Lung (tissue), 12 donors: ENCODE data around the gene EXOC4. TPM values are rescaled to one million over a fixed set of nuclear protein-coding genes. Genes with fewer than 3 reads are reported as not detected.

ENCODE experiments used
- ATAC-seq: fragments of 200-7000 bp; cut with Tn5 transposase; one replicate; pipeline ENCODE4 v1.9.1; 2020; ENCODE audit warnings: moderate number of reproducible peaks; ENCODE audit not compliant: insufficient read depth, low FRiP score
- DNase-seq, 3 donors: peaks; one replicate each; pipeline ENCODE4 v3.0.0-alpha.2; 2013 to 2017
- H3K27ac ChIP-seq, 2 donors: one replicate each; pipeline ENCODE4 v1.5.1; 2013; ENCODE audit warnings: mild to moderate bottlenecking in 2 of 2, moderate library complexity in 2 of 2, control low read depth in 1 of 2, inconsistent platforms in 1 of 2, low read depth in 1 of 2, low read length in 1 of 2
- H3K27me3 ChIP-seq, 3 donors: one replicate each; pipeline ENCODE4 v1.5.1; 2013; ENCODE audit warnings: low read length in 2 of 3; ENCODE audit not compliant: control insufficient read depth in 3 of 3, insufficient read depth in 3 of 3
- H3K36me3 ChIP-seq, 4 donors: one replicate each; pipeline ENCODE4 v1.5.1; 2013; ENCODE audit warnings: low read length in 4 of 4, mild to moderate bottlenecking in 1 of 4, moderate library complexity in 1 of 4; ENCODE audit not compliant: control insufficient read depth in 4 of 4, insufficient read depth in 4 of 4
- H3K4me1 ChIP-seq, 5 donors: one replicate each; pipeline ENCODE4 v1.5.1; 2013; ENCODE audit warnings: low read length in 5 of 5, mild to moderate bottlenecking in 2 of 5, moderate library complexity in 1 of 5; ENCODE audit not compliant: control insufficient read depth in 5 of 5, insufficient read depth in 5 of 5
- H3K4me3 ChIP-seq: one replicate; pipeline ENCODE4 v1.5.1; 2013; ENCODE audit warnings: mild to moderate bottlenecking, control low read depth, moderate library complexity
- H3K9ac ChIP-seq, 2 donors: one replicate each; pipeline ENCODE4 v1.5.1; 2013; ENCODE audit warnings: low read length in 2 of 2, control low read depth in 1 of 2; ENCODE audit not compliant: insufficient read depth in 1 of 2
- H3K9me3 ChIP-seq, 4 donors: one replicate each; pipeline ENCODE4 v1.5.1; 2013; ENCODE audit warnings: low read length in 3 of 4, mild to moderate bottlenecking in 1 of 4, moderate library complexity in 1 of 4; ENCODE audit not compliant: control insufficient read depth in 4 of 4, insufficient read depth in 3 of 4
- WGBS, 2 donors: extraction: QIAGEN DNeasy Blood & Tissue Kit; methylation state at CpG; one replicate each; pipeline ENCODE4 v1.1.7; 2013; 5-methylcytosine and 5-hydroxymethylcytosine counted together
- polyA plus RNA-seq, 2 donors: library from polyadenylated mRNA; stranded (reverse); fragments of 200-250 nt; gene quantifications; one replicate each; pipeline ENCODE4 v1.2.1, GENCODE V29; 2013
- total RNA-seq, 2 donors: library from RNA; depleted of rRNA in 1 of 2; stranded (reverse); fragments of >200 nt in 1 of 2; gene quantifications; one replicate each; pipeline ENCODE4 v1.2.1, GENCODE V29; 2014 to 2021
- TF ChIP-seq, protein P1 (sequence below): IDR thresholded peaks from 2 replicates; pipeline ENCODE4 v1.5.1; 2012; ENCODE audit warnings: mild to moderate bottlenecking; ENCODE audit errors: control extremely low read depth, extremely low read depth
- donor health status: control.
- donor health status: control.
- donor health status: Bipolar disorder and iron deficiency.
- donor health status: healthy.
- donor health status: DM: yes; HTN: yes; CAD: no.

EXOC4 gene
- total and polyA plus RNA-seq, 4 donors: 10.3 to 232 (median 47.4) TPM

DNA sequence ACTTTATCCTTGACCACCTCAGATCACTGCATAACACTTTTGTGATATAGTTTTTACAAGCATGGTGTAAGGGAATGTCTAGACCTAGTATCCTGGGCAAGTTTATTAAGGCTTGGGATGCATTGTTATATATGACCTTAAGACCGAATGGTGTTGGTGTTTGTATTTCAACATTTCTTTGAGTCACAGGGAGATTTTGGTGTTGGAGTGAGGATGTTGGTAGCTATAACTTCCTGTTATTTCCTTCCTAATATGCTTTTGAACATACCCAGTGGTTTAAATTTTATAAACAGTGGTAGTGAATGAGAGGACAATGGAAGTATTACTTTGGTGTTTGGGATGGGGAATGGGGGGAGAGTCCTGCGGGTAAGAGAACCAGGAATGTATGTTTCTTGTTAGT lies 2.6 kb downstream of the EXOC4 start:
- Histone ChIP-seq H3K4me3 (no peak overlapping the region), H3K27ac (no peak overlapping the region), H3K36me3 (no peaks in the 10 kb centered on the region), H3K9ac (no peak overlapping the region), H3K4me1 (peaks cover 0 to 14% (median 9%) of the 10 kb centered on the region in 5 donors), H3K9me3 (no peaks in the 10 kb centered on the region), H3K27me3 (no peaks in the 10 kb centered on the region)
- DNase-seq (no peak), ATAC-seq (no peak)
- WGBS, 2 donors: 38 to 61% methylated on average over 2 of the region's 2 CpGs
- TF ChIP-seq, protein P1, sequence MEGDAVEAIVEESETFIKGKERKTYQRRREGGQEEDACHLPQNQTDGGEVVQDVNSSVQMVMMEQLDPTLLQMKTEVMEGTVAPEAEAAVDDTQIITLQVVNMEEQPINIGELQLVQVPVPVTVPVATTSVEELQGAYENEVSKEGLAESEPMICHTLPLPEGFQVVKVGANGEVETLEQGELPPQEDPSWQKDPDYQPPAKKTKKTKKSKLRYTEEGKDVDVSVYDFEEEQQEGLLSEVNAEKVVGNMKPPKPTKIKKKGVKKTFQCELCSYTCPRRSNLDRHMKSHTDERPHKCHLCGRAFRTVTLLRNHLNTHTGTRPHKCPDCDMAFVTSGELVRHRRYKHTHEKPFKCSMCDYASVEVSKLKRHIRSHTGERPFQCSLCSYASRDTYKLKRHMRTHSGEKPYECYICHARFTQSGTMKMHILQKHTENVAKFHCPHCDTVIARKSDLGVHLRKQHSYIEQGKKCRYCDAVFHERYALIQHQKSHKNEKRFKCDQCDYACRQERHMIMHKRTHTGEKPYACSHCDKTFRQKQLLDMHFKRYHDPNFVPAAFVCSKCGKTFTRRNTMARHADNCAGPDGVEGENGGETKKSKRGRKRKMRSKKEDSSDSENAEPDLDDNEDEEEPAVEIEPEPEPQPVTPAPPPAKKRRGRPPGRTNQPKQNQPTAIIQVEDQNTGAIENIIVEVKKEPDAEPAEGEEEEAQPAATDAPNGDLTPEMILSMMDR: no peak

DNA sequence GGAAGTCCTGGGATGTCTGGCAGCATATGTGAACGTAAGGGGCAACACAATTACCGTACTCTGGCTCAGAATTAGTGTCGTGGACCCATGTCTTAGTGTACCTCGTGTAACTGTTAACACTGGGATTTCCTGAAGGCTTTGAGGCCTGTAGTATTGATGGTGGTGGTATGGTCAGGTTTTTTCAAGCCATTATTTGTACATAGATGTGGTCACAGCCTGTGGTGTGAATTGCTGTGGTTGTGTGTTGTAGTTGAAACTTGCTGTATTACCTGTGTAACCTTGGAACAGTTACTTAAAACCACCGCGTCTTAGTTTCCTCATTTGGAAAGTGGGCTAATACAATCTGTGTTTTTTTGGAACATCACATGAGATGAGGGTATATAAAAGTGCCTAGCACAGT lies 5.3 kb downstream of the EXOC4 start:
- no peaks in the 10 kb centered on the region for H3K9me3 ChIP-seq
- WGBS, 2 donors: 66 to 84% methylated on average over 6 of the region's 6 CpGs
- no peaks in the 10 kb centered on the region for H3K27me3 ChIP-seq
- no peaks in the 10 kb centered on the region for H3K36me3 ChIP-seq
- no peak overlapping the region for H3K27ac ChIP-seq
- no peak overlapping the region for H3K4me3 ChIP-seq
- TF ChIP-seq, protein P1: no peak
- H3K4me1 ChIP-seq: peaks cover 0 to 14% (median 9%) of the 10 kb centered on the region in 5 donors
- H3K9ac ChIP-seq: no peak overlapping the region
- ATAC-seq (no peak), DNase-seq (no peak)

DNA sequence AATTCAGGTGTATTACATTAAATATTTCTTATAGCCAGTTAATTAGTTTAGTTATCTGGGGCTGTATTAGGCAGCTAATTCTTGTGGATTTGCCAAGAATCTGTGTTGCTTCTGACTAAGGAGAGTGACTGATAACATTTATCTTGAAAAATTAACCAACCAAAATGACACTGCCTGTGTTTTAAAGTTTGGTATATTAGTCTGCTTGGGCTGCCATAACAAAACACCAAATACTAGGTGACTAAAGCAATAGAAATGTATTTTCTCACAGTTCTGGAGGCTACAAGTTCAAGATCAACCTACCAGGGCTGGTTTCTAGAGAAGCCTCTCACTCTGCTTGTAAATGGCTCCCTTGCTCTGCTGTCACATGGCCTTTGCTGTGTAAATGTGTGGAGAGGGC lies 12.9 kb downstream of the EXOC4 start:
- H3K27ac ChIP-seq: no peak overlapping the region
- TF ChIP-seq, protein P1: no peak
- no peak for DNase-seq
- ATAC-seq: no peak
- H3K27me3 ChIP-seq: no peaks in the 10 kb centered on the region
- H3K9me3 ChIP-seq: no peaks in the 10 kb centered on the region
- H3K4me1 ChIP-seq: peaks cover 0 to 8% (median 0%) of the 10 kb centered on the region in 5 donors
- H3K9ac ChIP-seq: no peak overlapping the region
- H3K4me3 ChIP-seq: no peak overlapping the region
- H3K36me3 ChIP-seq: no peaks in the 10 kb centered on the region

DNA sequence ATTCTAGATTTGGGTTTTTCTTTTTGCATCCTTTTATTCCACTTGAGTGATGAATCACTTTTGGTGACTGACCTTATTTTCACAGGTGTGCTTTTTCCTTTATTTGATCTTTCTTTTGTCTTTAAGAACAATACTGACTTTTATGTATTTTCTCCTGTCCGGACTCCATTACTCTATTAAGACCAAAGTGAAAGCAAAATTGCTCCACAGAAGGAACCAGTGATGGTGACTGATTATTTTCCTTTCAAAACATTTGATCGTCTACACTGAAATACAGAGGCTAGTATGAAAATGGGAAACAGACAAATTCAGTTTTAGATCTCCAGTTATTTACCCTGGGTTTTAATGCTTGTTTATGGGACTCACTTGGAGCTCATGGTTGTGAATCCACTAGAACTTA lies 15.5 kb downstream of the EXOC4 start:
- DNase-seq: no peak
- TF ChIP-seq, protein P1: no peak
- Histone ChIP-seq H3K4me1 (peaks cover 0 to 27% (median 8%) of the 10 kb centered on the region in 5 donors), H3K27ac (no peak overlapping the region), H3K4me3 (no peak overlapping the region), H3K9me3 (no peaks in the 10 kb centered on the region), H3K27me3 (no peaks in the 10 kb centered on the region), H3K36me3 (no peaks in the 10 kb centered on the region), H3K9ac (no peak overlapping the region)
- ATAC-seq: no peak
- WGBS, 2 donors: 62 to 84% methylated on average over 2 of the region's 2 CpGs
